HG03108 (cell line): ENCODE data around the gene GRAP2.
A peak's percentile ranks its signal among the peaks of the same experiment; 100 is the strongest.

Experiments
- ATAC-seq: cut with Tn5 transposase; IDR thresholded peaks from one replicate; pipeline ENCODE4 v1.9.1; 2021; ENCODE audit warnings: moderate library complexity; ENCODE audit not compliant: unreplicated experiment

Gene GRAP2

GRCh38 chr22:39960791-39961746 is 60.2 kb downstream of the GRAP2 start:
- ATAC-seq: peak; percentile 82

GRCh38 chr22:39962071-39962470 is 61.2 kb downstream of the GRAP2 start:
- ATAC-seq: no peak

- ATAC-seq: no peak
Observed at GRCh38 chr22:39965748-39966147, 64.9 kb downstream of the GRAP2 start.

GRCh38 chr22:39966470-39966869 is 65.6 kb downstream of the GRAP2 start:
- ATAC-seq: no peak

GRCh38 chr22:39967103-39967829 is 66.4 kb downstream of the GRAP2 start:
- ATAC-seq: no peak

- ATAC-seq: no peak
Observed at GRCh38 chr22:39967996-39968972, 67.4 kb downstream of the GRAP2 start.

- ATAC-seq: no peak
Observed at GRCh38 chr22:39970742-39971141, 69.9 kb downstream of the GRAP2 start.

GRCh38 chr22:39972641-39973040 is 71.8 kb downstream of the GRAP2 start:
- no peak for ATAC-seq

- no peak for ATAC-seq
Observed at GRCh38 chr22:39973656-39974055, 72.8 kb downstream of the GRAP2 start.

- ATAC-seq: no peak
Observed at GRCh38 chr22:39974065-39974464, 73.2 kb downstream of the GRAP2 start.

GRCh38 chr22:39979048-39979447 is 78.2 kb downstream of the GRAP2 start:
- no peak for ATAC-seq

- no peak for ATAC-seq
Observed at GRCh38 chr22:39979458-39979857, 78.6 kb downstream of the GRAP2 start.

- no peak for ATAC-seq
Observed at GRCh38 chr22:39980596-39980995, 79.7 kb downstream of the GRAP2 start.

- no peak for ATAC-seq
Observed at GRCh38 chr22:39983346-39983745, 82.5 kb downstream of the GRAP2 start.

- no peak for ATAC-seq
Observed at GRCh38 chr22:39984006-39984405, 83.1 kb downstream of the GRAP2 start.

- ATAC-seq: no peak
Observed at GRCh38 chr22:39984746-39985145, 83.9 kb downstream of the GRAP2 start.

GRCh38 chr22:39985383-39986035 is 84.6 kb downstream of the GRAP2 start:
- ATAC-seq: no peak

- no peak for ATAC-seq
Observed at GRCh38 chr22:39988386-39989114, 87.7 kb downstream of the GRAP2 start.

GRCh38 chr22:39989633-39990032 is 88.7 kb downstream of the GRAP2 start:
- no peak for ATAC-seq

- no peak for ATAC-seq
Observed at GRCh38 chr22:39990686-39991085, 89.8 kb downstream of the GRAP2 start.
